HG03575 (cell line): ENCODE data around the gene STAG1.
"Not testable (repeated sequence)": the region's sequence is repeated elsewhere in the genome, so short reads cannot be mapped to it uniquely, and the experiment has no call there.

Experiments
- ATAC-seq: cut with Tn5 transposase; IDR thresholded peaks from one replicate; pipeline ENCODE4 v1.9.1; 2021; ENCODE audit not compliant: unreplicated experiment, insufficient number of reproducible peaks, low FRiP score; ENCODE audit errors: extremely low read depth

The STAG1 gene

GRCh38 chr3:136562026-136562425 lies 190.2 kb downstream of the STAG1 start:
- no peak for ATAC-seq

- ATAC-seq, result no peak
Observed at GRCh38 chr3:136559896-136560295, 192.3 kb downstream of the STAG1 start.

GRCh38 chr3:136549461-136549860 lies 202.7 kb downstream of the STAG1 start:
- not testable (repeated sequence) for ATAC-seq

GRCh38 chr3:136547293-136547692 lies 204.9 kb downstream of the STAG1 start:
- ATAC-seq, result no peak

- no peak for ATAC-seq
Observed at GRCh38 chr3:136546720-136547119, 205.5 kb downstream of the STAG1 start.

GRCh38 chr3:136545664-136546268 lies 206.4 kb downstream of the STAG1 start:
- ATAC-seq, result no peak

GRCh38 chr3:136544532-136544931 lies 207.6 kb downstream of the STAG1 start:
- ATAC-seq, result no peak

- no peak for ATAC-seq
Observed at GRCh38 chr3:136543385-136543784, 208.8 kb downstream of the STAG1 start.

GRCh38 chr3:136535906-136536305 lies 216.3 kb downstream of the STAG1 start:
- no peak for ATAC-seq

GRCh38 chr3:136532766-136533165 lies 219.4 kb downstream of the STAG1 start:
- no peak for ATAC-seq

- no peak for ATAC-seq
Observed at GRCh38 chr3:136518102-136518501, 234.1 kb downstream of the STAG1 start.

- no peak for ATAC-seq
Observed at GRCh38 chr3:136516656-136517055, 235.5 kb downstream of the STAG1 start.

- no peak for ATAC-seq
Observed at GRCh38 chr3:136516095-136516494, 236.1 kb downstream of the STAG1 start.

GRCh38 chr3:136514533-136514932 lies 237.6 kb downstream of the STAG1 start:
- not testable (repeated sequence) for ATAC-seq

GRCh38 chr3:136513367-136513766 lies 238.8 kb downstream of the STAG1 start:
- ATAC-seq, result no peak

- no peak for ATAC-seq
Observed at GRCh38 chr3:136512381-136512780, 239.8 kb downstream of the STAG1 start.

- ATAC-seq, result no peak
Observed at GRCh38 chr3:136505676-136506075, 246.5 kb downstream of the STAG1 start.

- no peak for ATAC-seq
Observed at GRCh38 chr3:136503056-136503455, 249.1 kb downstream of the STAG1 start.

GRCh38 chr3:136498919-136499447 lies 253.2 kb downstream of the STAG1 start:
- ATAC-seq, result no peak

- no peak for ATAC-seq
Observed at GRCh38 chr3:136495213-136495612, 257.0 kb downstream of the STAG1 start.
